ENCODE results near the gene PEMT. TPM values are rescaled to one million over a fixed set of nuclear protein-coding genes. Genes with fewer than 3 reads are reported as not detected.
A peak's percentile ranks its signal among the peaks of the same experiment; 100 is the strongest.

Gene PEMT
- total RNA-seq, 1 experiment from 2014 or later, result 53.1 TPM

GRCh38 chr17:17535957-17536356 is 55.6 kb downstream of the PEMT start:
- no peaks in the 10 kb centered on the region for H3K9me3 Mint-ChIP-seq
- POLR2A ChIA-PET, result no interaction called here
- CTCF ChIA-PET, result interaction anchor here (1.3 to 1.4 kb wide), 2 partner anchors 35 to 39 kb away, joined by 5 to 7 read pairs; partner anchors contain the start of gene RASD1
- ATAC-seq, result no peak
- no peaks in the 10 kb centered on the region; the same call in 1 of the 2 replicates for H3K27me3 Mint-ChIP-seq (ENCODE audit: low read depth)
- H3K27ac Mint-ChIP-seq, result no peak overlapping the region
- DNase-seq (ENCODE audit: low spot score), result no peak
- peaks cover 8% of the 10 kb centered on the region for H3K4me1 Mint-ChIP-seq
- H3K4me3 Mint-ChIP-seq, result no peak overlapping the region
- H3K36me3 Mint-ChIP-seq, result no peaks in the 10 kb centered on the region
- TF ChIP-seq, protein P1, sequence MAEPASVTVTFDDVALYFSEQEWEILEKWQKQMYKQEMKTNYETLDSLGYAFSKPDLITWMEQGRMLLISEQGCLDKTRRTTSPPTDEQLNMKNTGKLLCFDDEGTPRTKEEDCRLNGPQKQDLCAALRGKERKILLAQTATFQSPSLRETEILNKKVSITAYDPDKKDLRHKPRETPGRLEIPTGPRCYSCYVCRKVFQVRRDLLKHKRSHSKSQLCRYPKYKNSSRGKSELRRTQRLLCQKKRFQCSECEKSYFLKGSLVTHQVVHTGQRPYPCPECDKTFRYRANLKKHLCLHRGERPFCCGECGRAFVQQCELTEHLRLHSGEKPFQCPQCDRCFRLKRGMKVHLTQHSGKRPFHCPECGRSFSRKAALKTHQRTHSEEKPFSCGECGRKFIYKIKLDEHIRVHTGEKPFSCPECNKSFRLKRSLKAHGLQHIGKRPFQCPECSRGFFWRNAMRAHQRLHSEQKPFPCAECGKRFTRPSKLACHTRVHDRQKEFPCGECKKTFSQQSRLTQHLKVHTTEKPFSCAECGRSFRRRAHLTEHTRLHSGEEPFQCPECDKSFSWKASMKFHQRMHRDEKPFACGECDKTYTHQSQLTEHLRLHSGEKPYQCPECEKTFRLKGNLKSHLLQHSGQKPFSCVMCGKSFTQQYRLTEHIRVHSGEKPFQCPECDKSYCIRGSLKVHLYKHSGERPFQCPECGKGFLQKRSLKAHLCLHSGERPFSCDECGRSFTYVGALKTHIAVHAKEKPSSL (CRISPR knock-in tag; conservative IDR thresholded peaks at IDR 0.05), result no peak

- no peak for ATAC-seq
- Mint-ChIP-seq H3K36me3 (no peaks in the 10 kb centered on the region), H3K4me3 (no peak overlapping the region), H3K4me1 (peaks cover 5% of the 10 kb centered on the region), H3K27me3 (ENCODE audit: low read depth) (no peaks in the 10 kb centered on the region; the same call in 1 of the 2 replicates), H3K9me3 (no peaks in the 10 kb centered on the region), H3K27ac (no peak overlapping the region)
- ChIA-PET POLR2A (no interaction called here), CTCF (no interaction called here)
- TF ChIP-seq GABPB1 (CRISPR knock-in tag; IDR thresholded peaks at IDR 0.05), result peak; percentile 79
- no peak for TF ChIP-seq E2F1 (CRISPR knock-in tag; IDR thresholded peaks at IDR 0.05)
- TF ChIP-seq PRRX2 (CRISPR knock-in tag; IDR thresholded peaks at IDR 0.05), result no peak
- DNase-seq (ENCODE audit: low spot score), result no peak
These were observed 57.5 kb downstream of the PEMT start for GRCh38 chr17:17533901-17534441.

- POLR2A ChIA-PET, result interaction anchor here (0.6 kb wide), 1 partner anchor 37 kb away, joined by 3 read pairs; the partner anchor contains the start of gene RASD1
- CTCF ChIA-PET, result no interaction called here
- TF ChIP-seq, protein P2, sequence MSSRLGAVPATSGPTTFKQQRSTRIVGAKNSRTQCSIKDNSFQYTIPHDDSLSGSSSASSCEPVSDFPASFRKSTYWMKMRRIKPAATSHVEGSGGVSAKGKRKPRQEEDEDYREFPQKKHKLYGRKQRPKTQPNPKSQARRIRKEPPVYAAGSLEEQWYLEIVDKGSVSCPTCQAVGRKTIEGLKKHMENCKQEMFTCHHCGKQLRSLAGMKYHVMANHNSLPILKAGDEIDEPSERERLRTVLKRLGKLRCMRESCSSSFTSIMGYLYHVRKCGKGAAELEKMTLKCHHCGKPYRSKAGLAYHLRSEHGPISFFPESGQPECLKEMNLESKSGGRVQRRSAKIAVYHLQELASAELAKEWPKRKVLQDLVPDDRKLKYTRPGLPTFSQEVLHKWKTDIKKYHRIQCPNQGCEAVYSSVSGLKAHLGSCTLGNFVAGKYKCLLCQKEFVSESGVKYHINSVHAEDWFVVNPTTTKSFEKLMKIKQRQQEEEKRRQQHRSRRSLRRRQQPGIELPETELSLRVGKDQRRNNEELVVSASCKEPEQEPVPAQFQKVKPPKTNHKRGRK (CRISPR knock-in tag; IDR thresholded peaks at IDR 0.05; ENCODE audit: borderline replicate concordance), result no peak
- Mint-ChIP-seq H3K4me1 (peaks cover 5% of the 10 kb centered on the region), H3K9me3 (no peaks in the 10 kb centered on the region), H3K27ac (no peak overlapping the region), H3K36me3 (no peaks in the 10 kb centered on the region), H3K4me3 (no peak overlapping the region), H3K27me3 (ENCODE audit: low read depth) (no peaks in the 10 kb centered on the region; the same call in 1 of the 2 replicates)
- ATAC-seq, result no peak
- DNase-seq (ENCODE audit: low spot score), result no peak
These were observed 58.5 kb downstream of the PEMT start for GRCh38 chr17:17532991-17533390.

DNA sequence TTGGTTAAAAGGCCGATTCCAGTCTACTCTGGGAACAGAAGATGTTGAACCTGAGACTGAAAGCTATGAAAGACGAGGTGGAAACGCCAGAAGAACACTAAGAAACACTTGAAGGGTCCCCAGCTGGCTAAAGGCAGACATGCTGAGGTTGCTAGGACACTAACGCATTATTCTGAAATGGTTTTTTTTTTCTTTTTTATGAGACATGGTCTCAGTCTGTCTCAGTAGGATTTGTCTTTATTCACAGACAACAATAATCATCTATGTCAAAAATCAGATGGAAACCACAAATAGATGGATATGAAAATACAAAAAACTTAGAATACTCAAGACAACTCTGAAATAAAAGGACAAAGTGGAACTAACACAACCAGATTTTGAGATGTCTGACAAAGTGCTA is 60.4 kb downstream of the PEMT start:
- DNase-seq (ENCODE audit: low spot score) (no peak), ATAC-seq (no peak)
- H3K27ac Mint-ChIP-seq, result no peak overlapping the region
- H3K9me3 Mint-ChIP-seq, result no peaks in the 10 kb centered on the region
- peaks cover 5% of the 10 kb centered on the region for H3K4me1 Mint-ChIP-seq
- H3K36me3 Mint-ChIP-seq, result no peaks in the 10 kb centered on the region
- H3K4me3 Mint-ChIP-seq, result no peak overlapping the region
- ChIA-PET POLR2A (no interaction called here), CTCF (interaction anchor here (0.5 kb wide), 1 partner anchor 261 kb away, joined by 3 read pairs; no protein-coding TSS in a partner anchor)
- no peaks in the 10 kb centered on the region; the same call in 1 of the 2 replicates for H3K27me3 Mint-ChIP-seq (ENCODE audit: low read depth)
- TF ChIP-seq CBFB (CRISPR knock-in tag; IDR thresholded peaks at IDR 0.05; ENCODE audit: low read depth) (no peak), ZNF263 (CRISPR knock-in tag; IDR thresholded peaks at IDR 0.05; ENCODE audit: low read depth) (no peak), CREM (CRISPR knock-in tag; IDR thresholded peaks at IDR 0.05) (no peak), ATF6 (CRISPR knock-in tag; IDR thresholded peaks at IDR 0.05) (no peak), NFE2L1 (CRISPR knock-in tag; IDR thresholded peaks at IDR 0.05) (no peak), AR (CRISPR knock-in tag; IDR thresholded peaks at IDR 0.05) (no peak), PRRX2 (CRISPR knock-in tag; IDR thresholded peaks at IDR 0.05) (no peak)
- TF ChIP-seq, protein P3, sequence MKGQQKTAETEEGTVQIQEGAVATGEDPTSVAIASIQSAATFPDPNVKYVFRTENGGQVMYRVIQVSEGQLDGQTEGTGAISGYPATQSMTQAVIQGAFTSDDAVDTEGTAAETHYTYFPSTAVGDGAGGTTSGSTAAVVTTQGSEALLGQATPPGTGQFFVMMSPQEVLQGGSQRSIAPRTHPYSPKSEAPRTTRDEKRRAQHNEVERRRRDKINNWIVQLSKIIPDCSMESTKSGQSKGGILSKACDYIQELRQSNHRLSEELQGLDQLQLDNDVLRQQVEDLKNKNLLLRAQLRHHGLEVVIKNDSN (CRISPR knock-in tag; IDR thresholded peaks at IDR 0.05), result no peak
- TF ChIP-seq, protein P1 (CRISPR knock-in tag; conservative IDR thresholded peaks at IDR 0.05), result no peak
- TF ChIP-seq, protein P4, sequence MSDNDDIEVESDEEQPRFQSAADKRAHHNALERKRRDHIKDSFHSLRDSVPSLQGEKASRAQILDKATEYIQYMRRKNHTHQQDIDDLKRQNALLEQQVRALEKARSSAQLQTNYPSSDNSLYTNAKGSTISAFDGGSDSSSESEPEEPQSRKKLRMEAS (CRISPR knock-in tag; IDR thresholded peaks at IDR 0.05), result no peak

Data from WTC11 (cell line).